Chondrocyte (in vitro differentiated cells): ENCODE results near the gene LAMB2. TPM values are rescaled to one million over a fixed set of nuclear protein-coding genes. Genes with fewer than 3 reads are reported as not detected.

Experiments used
- DNase-seq: peaks from one replicate; pipeline ENCODE4 v3.0.0; 2021; ENCODE audit warnings: mixed read lengths, low spot score
- H3K27ac Mint-ChIP-seq: one replicate; pipeline ENCODE4 v1.8.0; 2021; ENCODE audit warnings: mild to moderate bottlenecking, moderate library complexity, mixed read lengths; ENCODE audit not compliant: unreplicated experiment
- H3K27me3 Mint-ChIP-seq: 2 replicates; pipeline ENCODE4 v1.8.0; 2021; ENCODE audit warnings: low read depth, mixed read lengths
- H3K36me3 Mint-ChIP-seq: 2 replicates; pipeline ENCODE4 v1.8.0; 2021; ENCODE audit warnings: low read depth, mixed read lengths
- H3K4me1 Mint-ChIP-seq: 2 replicates; pipeline ENCODE4 v1.8.0; 2021; ENCODE audit warnings: low read depth, mild to moderate bottlenecking, mixed read lengths
- H3K4me3 Mint-ChIP-seq: one replicate; pipeline ENCODE4 v1.8.0; 2021; ENCODE audit warnings: mild to moderate bottlenecking, moderate library complexity, mixed read lengths; ENCODE audit not compliant: unreplicated experiment
- H3K9me3 Mint-ChIP-seq: 2 replicates; pipeline ENCODE4 v1.8.0; 2021; ENCODE audit warnings: low read depth, mixed read lengths
- long read RNA-seq: library from polyadenylated mRNA; stranded (forward); transcript quantifications from one replicate; pipeline ENCODE4 v2.0.0, GENCODE V29; 2021
- total RNA-seq: library from RNA; stranded (reverse); gene quantifications from 3 replicates; pipeline ENCODE4 v1.2.1, GENCODE V29; 2021
- TF ChIP-seq, protein P1 (sequence below): fragments of 200-600 bp; sonication (generic); IDR thresholded peaks from 2 replicates; pipeline ENCODE4 v1.5.0; 2021; ENCODE audit warnings: antibody characterized with exemption, mild to moderate bottlenecking, moderate library complexity

The LAMB2 gene
- total RNA-seq, result 824 to 1,096 TPM (median 1,075 TPM) in 3 replicates
- long read RNA-seq, full-length matches to known transcripts, result 544 of 1,013 reads
- long read RNA-seq, partial matches to known transcripts, result 335 of 1,013 reads
- long read RNA-seq, other reads (novel, unspliced or antisense), result 134 of 1,013 reads

- H3K4me3 Mint-ChIP-seq, result peak within 1 kb of the TSS; percentile 92
- H3K36me3 Mint-ChIP-seq, result peaks cover 16% of the 10 kb centered on the region
- DNase-seq, result no peak
- H3K9me3 Mint-ChIP-seq, result no peaks in the 10 kb centered on the region
- TF ChIP-seq, protein P1, sequence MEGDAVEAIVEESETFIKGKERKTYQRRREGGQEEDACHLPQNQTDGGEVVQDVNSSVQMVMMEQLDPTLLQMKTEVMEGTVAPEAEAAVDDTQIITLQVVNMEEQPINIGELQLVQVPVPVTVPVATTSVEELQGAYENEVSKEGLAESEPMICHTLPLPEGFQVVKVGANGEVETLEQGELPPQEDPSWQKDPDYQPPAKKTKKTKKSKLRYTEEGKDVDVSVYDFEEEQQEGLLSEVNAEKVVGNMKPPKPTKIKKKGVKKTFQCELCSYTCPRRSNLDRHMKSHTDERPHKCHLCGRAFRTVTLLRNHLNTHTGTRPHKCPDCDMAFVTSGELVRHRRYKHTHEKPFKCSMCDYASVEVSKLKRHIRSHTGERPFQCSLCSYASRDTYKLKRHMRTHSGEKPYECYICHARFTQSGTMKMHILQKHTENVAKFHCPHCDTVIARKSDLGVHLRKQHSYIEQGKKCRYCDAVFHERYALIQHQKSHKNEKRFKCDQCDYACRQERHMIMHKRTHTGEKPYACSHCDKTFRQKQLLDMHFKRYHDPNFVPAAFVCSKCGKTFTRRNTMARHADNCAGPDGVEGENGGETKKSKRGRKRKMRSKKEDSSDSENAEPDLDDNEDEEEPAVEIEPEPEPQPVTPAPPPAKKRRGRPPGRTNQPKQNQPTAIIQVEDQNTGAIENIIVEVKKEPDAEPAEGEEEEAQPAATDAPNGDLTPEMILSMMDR, result peak; percentile 43
- peaks cover 2% of the 10 kb centered on the region for H3K27me3 Mint-ChIP-seq
- peak within 1 kb of the TSS; percentile 91 for H3K27ac Mint-ChIP-seq
- peaks cover 32% of the 10 kb centered on the region for H3K4me1 Mint-ChIP-seq
These were observed at the start of gene LAMB2 for GRCh38 chr3:49132437-49133225. Gene LAMB2 (minus strand): TSS chr3:49133050. CDS start chr3:49132867, 183 bp downstream.

DNA sequence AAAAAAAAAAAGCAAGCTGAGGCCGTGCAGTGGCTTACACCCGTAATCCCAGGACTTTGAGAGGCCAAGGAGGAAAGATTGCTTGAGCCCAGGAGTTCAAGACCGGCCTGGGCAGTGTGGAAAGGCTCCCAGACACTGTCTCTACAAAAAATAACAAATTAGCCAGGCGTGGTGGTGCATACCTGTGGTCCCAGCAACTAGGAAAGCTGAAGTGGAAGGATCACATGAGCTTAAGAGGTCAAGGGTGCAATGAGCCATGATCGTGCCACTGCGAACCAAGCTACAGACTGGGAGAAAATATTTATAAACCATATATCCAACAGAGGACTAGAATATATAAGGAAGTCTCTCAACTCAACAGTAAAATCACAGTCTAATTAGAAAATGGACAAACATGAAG lies 48.5 kb upstream of the LAMB2 start:
- Mint-ChIP-seq H3K27me3 (no peaks in the 10 kb centered on the region), H3K9me3 (no peaks in the 10 kb centered on the region), H3K4me1 (no peaks in the 10 kb centered on the region), H3K36me3 (no peaks in the 10 kb centered on the region), H3K4me3 (no peak overlapping the region), H3K27ac (no peak overlapping the region)
- DNase-seq, result no peak
- TF ChIP-seq, protein P1, result no peak

DNA sequence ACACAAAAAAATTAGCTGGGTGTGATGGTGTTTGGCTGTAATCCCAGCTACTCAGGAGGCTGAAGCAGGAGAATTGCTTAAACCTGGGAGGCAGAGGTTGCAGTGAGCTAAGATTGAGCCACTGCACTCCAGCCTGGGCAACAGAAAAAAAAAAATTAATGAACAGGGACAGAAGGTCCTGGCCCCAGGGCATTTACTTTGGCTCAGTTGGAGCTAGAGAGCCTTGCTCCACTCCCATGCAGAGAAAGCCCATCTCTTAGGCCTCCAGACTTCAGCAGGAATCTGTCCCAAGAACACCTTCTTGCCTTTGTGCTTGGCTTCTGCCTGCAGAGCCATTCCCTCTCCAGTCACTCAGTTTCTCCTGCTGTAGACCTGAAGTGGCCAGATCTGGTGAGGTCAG lies 47.3 kb upstream of the LAMB2 start:
- no peak for DNase-seq
- Mint-ChIP-seq H3K36me3 (no peaks in the 10 kb centered on the region), H3K27me3 (no peaks in the 10 kb centered on the region), H3K4me1 (no peaks in the 10 kb centered on the region), H3K27ac (no peak overlapping the region), H3K9me3 (no peaks in the 10 kb centered on the region), H3K4me3 (no peak overlapping the region)
- TF ChIP-seq, protein P1, result no peak

DNA sequence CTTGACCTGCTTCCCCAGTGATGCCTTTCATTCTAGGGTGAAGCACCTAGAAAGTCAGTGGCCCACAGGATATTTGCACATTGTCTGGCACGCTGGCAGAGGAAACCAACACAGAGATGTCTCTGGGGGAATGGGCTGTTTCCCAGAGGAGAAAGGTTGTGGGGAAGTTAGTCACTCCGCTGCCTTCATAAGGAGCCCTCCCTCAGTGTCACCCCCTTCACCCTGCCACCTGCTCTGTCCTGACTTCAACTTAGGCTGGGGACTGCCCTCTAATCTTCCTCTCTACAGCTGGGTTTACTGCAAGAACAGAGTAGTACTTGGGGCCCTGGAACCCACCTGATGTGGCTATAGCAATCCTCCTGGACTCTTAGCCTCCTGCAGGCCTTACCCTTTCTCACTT lies 44.2 kb upstream of the LAMB2 start:
- Mint-ChIP-seq H3K27ac (no peak overlapping the region), H3K27me3 (no peaks in the 10 kb centered on the region), H3K4me3 (no peak overlapping the region), H3K4me1 (peaks cover 22% of the 10 kb centered on the region), H3K36me3 (peaks cover 3% of the 10 kb centered on the region), H3K9me3 (no peaks in the 10 kb centered on the region)
- TF ChIP-seq, protein P1, result no peak
- no peak for DNase-seq

- TF ChIP-seq, protein P1, result no peak
- no peak overlapping the region for H3K4me3 Mint-ChIP-seq
- DNase-seq, result no peak
These were observed 42.7 kb upstream of the LAMB2 start for GRCh38 chr3:49175530-49175929.

More at GRCh38 chr3:49175530-49175929, 42.7 kb upstream of the LAMB2 start:
- no peaks in the 10 kb centered on the region for H3K9me3 Mint-ChIP-seq
- H3K36me3 Mint-ChIP-seq, result peaks cover 3% of the 10 kb centered on the region
- no peak overlapping the region for H3K27ac Mint-ChIP-seq
- no peaks in the 10 kb centered on the region for H3K27me3 Mint-ChIP-seq
- peaks cover 31% of the 10 kb centered on the region for H3K4me1 Mint-ChIP-seq
